NCI-H2227 treated with DMSO at 0.1 percent for 48 hours (cell line): ENCODE results near the gene LSM5.
A peak's percentile ranks its signal among the peaks of the same experiment; 100 is the strongest.

ENCODE experiments used
- DNase-seq: peaks from one replicate; lab custom pipeline; 2025; lab: John Stamatoyannopoulos, UW

The LSM5 gene

GRCh38 chr7:32490127-32490796 lies at the start of gene LSM5:
Gene LSM5, minus strand, starts transcription at chr7:32490380. Its CDS starts 15 bp downstream, at chr7:32490365.
- peak; percentile 87 for DNase-seq

GRCh38 chr7:32539366-32539765 lies 49.2 kb upstream of the LSM5 start:
- DNase-seq, result no peak

GRCh38 chr7:32537760-32538159 lies 47.6 kb upstream of the LSM5 start:
- no peak for DNase-seq

GRCh38 chr7:32536585-32536984 lies 46.4 kb upstream of the LSM5 start:
- DNase-seq, result no peak

- DNase-seq, result no peak
Observed at GRCh38 chr7:32536016-32536415, 45.8 kb upstream of the LSM5 start.

GRCh38 chr7:32535162-32535702 lies 45.1 kb upstream of the LSM5 start:
- DNase-seq, result no peak

GRCh38 chr7:32533276-32534029 lies 43.3 kb upstream of the LSM5 start:
- no peak for DNase-seq

GRCh38 chr7:32532716-32533115 lies 42.5 kb upstream of the LSM5 start:
- DNase-seq, result no peak

GRCh38 chr7:32532086-32532485 lies 41.9 kb upstream of the LSM5 start:
- no peak for DNase-seq

GRCh38 chr7:32531402-32531801 lies 41.2 kb upstream of the LSM5 start:
- DNase-seq, result no peak

GRCh38 chr7:32525839-32526238 lies 35.7 kb upstream of the LSM5 start:
- DNase-seq, result no peak

GRCh38 chr7:32524631-32525030 lies 34.5 kb upstream of the LSM5 start:
- no peak for DNase-seq

GRCh38 chr7:32522746-32523530 lies 32.8 kb upstream of the LSM5 start:
- DNase-seq, result no peak

- no peak for DNase-seq
Observed at GRCh38 chr7:32519763-32520162, 29.6 kb upstream of the LSM5 start.

GRCh38 chr7:32518534-32519140 lies 28.5 kb upstream of the LSM5 start:
- no peak for DNase-seq

GRCh38 chr7:32516551-32517100 lies 26.4 kb upstream of the LSM5 start:
- no peak for DNase-seq

- DNase-seq, result no peak
Observed at GRCh38 chr7:32515890-32516550, 25.8 kb upstream of the LSM5 start.

- no peak for DNase-seq
Observed at GRCh38 chr7:32513210-32513609, 23.0 kb upstream of the LSM5 start.

- no peak for DNase-seq
Observed at GRCh38 chr7:32511791-32512190, 21.6 kb upstream of the LSM5 start.

GRCh38 chr7:32507414-32507813 lies 17.2 kb upstream of the LSM5 start:
- no peak for DNase-seq
